Ascending aorta (tissue), 2 donors: Measurements from ENCODE around the gene PPM1A. TPM values are rescaled to one million over a fixed set of nuclear protein-coding genes. Genes with fewer than 3 reads are reported as not detected.
"Not testable (repeated sequence)": the region's sequence is repeated elsewhere in the genome, so short reads cannot be mapped to it uniquely, and the experiment has no call there.

Experiments
- DNase-seq, 2 donors: peaks; one replicate each; pipeline ENCODE4 v3.0.0-alpha.2; 2019; ENCODE audit warnings: low spot score in 2 of 2
- H3K27ac ChIP-seq, 2 donors: fragments of 200-600 bp; sonication (generic); one replicate each; pipeline ENCODE4 v1.5.1; 2016 to 2017; ENCODE audit warnings: mild to moderate bottlenecking in 1 of 2
- H3K27me3 ChIP-seq: fragments of 200-600 bp; sonication (generic); one replicate; pipeline ENCODE4 v1.5.1; 2017
- H3K36me3 ChIP-seq, 2 donors: fragments of 200-600 bp; sonication (generic); one replicate each; pipeline ENCODE4 v1.5.1; 2016
- H3K4me1 ChIP-seq, 2 donors: fragments of 200-600 bp; sonication (generic); one replicate each; pipeline ENCODE4 v1.5.1; 2016 to 2017; ENCODE audit warnings: mild to moderate bottlenecking in 1 of 2
- H3K4me3 ChIP-seq, 2 donors: fragments of 200-600 bp; sonication (generic); one replicate each; pipeline ENCODE4 v1.5.1; 2016 to 2017; ENCODE audit warnings: mild to moderate bottlenecking in 1 of 2
- H3K9me3 ChIP-seq, 2 donors: fragments of 200-600 bp; sonication (generic); one replicate each; pipeline ENCODE4 v1.5.1; 2016
- intact Hi-C: fragments of 100-400 bp; cut with DNase I; formaldehyde crosslinking; loops from one replicate; pipeline ENCODE4 v1.15.1; 2023
- total RNA-seq: library from RNA; depleted of rRNA; stranded (reverse); fragments of >200 nt; gene quantifications from one replicate; pipeline ENCODE4 v1.1.0, GENCODE V29; 2016
- TF ChIP-seq, protein P1 (sequence below), 3 experiments: fragments of 200-600 bp in 2 of 3; fragments of 450-650 bp in 1 of 3; sonication (generic) in 2 of 3; IDR thresholded peaks; one replicate each; pipeline ENCODE4 v1.5.1; 2016 to 2019; ENCODE audit warnings: antibody characterized with exemption in 3 of 3, mild to moderate bottlenecking in 1 of 3, moderate library complexity in 1 of 3

The PPM1A gene
- total RNA-seq, 1 donor from 2014 or later: 25.0 TPM

DNA sequence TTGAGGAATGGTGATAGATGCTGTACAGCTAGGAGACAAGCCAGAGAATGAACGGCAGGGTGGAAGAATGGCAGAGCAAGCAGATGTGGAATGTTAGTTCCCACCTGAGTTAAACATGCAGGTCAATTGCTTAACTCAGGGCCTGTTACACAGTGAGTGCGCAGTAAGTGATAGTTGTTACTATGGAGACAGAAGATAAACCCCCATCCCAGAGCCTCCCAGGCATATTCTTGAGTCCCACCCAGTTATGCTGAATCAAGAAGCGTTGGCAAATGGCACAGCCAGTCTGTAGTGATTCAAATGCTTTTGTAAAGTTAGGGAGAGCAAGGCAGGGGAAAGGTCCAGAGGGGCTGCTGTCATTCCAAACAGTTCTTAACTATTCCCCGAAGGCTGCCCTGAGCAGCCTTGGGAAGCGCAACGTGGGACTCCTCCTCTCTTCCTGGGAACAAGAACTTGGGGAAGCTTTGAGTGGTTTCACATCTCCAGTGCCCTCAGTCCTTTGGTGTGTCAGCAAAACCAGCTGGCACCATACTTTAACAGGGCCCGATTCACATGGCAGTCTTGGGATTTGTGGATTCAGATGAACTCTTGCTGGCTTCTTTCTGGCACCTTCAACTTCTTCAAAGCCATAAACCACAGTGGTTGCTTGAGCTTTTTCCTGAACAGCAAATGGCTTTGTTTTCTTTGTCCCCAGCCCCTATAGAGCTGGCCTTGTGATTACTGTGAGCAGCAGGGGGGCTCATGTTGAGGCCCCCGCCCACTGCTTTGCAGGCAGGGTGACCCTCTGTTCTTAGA, 66.4 kb downstream of the PPM1A start:
- DNase-seq: no peak
- Histone ChIP-seq H3K4me3 (no peak overlapping the region), H3K9me3 (no peaks in the 10 kb centered on the region), H3K4me1 (no peaks in the 10 kb centered on the region), H3K27ac (no peak overlapping the region), H3K27me3 (no peaks in the 10 kb centered on the region), H3K36me3 (no peaks in the 10 kb centered on the region)
- TF ChIP-seq, protein P1, sequence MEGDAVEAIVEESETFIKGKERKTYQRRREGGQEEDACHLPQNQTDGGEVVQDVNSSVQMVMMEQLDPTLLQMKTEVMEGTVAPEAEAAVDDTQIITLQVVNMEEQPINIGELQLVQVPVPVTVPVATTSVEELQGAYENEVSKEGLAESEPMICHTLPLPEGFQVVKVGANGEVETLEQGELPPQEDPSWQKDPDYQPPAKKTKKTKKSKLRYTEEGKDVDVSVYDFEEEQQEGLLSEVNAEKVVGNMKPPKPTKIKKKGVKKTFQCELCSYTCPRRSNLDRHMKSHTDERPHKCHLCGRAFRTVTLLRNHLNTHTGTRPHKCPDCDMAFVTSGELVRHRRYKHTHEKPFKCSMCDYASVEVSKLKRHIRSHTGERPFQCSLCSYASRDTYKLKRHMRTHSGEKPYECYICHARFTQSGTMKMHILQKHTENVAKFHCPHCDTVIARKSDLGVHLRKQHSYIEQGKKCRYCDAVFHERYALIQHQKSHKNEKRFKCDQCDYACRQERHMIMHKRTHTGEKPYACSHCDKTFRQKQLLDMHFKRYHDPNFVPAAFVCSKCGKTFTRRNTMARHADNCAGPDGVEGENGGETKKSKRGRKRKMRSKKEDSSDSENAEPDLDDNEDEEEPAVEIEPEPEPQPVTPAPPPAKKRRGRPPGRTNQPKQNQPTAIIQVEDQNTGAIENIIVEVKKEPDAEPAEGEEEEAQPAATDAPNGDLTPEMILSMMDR (IDR thresholded peaks at IDR 0.05): no peak
- intact Hi-C loops: no loop called here

DNA sequence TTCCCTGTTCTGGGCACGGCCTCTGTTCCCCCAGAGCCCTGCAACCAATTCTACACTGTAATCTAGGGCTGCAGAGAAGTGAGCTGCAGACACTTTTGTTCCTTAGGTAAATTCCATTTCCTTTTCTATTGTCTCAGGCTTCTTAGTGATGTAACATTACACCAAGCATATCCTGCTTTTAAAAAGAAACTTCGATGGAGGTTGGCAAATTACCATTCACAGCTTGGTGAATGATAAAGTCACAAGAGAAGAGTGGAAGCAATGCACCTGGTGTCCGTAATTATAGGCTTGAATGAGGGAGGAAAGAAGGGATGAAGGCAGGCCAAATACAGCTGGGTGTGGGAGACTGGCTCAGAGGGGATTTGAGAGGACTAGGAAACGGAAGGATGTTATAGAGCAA, 68.6 kb downstream of the PPM1A start:
- TF ChIP-seq, protein P1 (IDR thresholded peaks at IDR 0.05): no peak
- intact Hi-C loops: no loop called here
- Histone ChIP-seq H3K9me3 (no peaks in the 10 kb centered on the region), H3K4me1 (no peaks in the 10 kb centered on the region), H3K36me3 (no peaks in the 10 kb centered on the region), H3K27ac (no peak overlapping the region), H3K27me3 (no peaks in the 10 kb centered on the region), H3K4me3 (no peak overlapping the region)
- no peak for DNase-seq

DNA sequence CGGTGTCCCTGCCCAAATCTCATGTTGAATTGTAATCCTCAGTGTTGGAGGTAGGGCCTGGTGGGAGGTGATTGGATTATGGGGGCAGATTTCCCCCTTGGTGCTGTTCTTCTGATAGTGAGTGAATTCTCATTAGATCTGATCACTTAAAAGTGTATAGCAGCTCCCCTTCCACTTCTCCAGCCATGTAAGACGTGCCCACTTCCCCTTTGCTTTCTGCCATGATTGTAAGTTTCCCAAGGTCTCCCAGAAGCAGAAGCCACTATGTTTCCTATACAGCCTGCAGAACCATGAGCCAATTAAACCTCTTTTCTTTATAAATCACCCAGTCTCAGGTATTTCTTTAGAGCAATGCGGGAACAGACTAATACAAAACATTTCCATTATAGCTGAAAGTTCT, 71.8 kb downstream of the PPM1A start:
- H3K36me3 ChIP-seq, DNase-seq, H3K4me1 ChIP-seq, H3K9me3 ChIP-seq, H3K27ac ChIP-seq, H3K27me3 ChIP-seq, H3K4me3 ChIP-seq, intact Hi-C loops: not testable (repeated sequence)

DNA sequence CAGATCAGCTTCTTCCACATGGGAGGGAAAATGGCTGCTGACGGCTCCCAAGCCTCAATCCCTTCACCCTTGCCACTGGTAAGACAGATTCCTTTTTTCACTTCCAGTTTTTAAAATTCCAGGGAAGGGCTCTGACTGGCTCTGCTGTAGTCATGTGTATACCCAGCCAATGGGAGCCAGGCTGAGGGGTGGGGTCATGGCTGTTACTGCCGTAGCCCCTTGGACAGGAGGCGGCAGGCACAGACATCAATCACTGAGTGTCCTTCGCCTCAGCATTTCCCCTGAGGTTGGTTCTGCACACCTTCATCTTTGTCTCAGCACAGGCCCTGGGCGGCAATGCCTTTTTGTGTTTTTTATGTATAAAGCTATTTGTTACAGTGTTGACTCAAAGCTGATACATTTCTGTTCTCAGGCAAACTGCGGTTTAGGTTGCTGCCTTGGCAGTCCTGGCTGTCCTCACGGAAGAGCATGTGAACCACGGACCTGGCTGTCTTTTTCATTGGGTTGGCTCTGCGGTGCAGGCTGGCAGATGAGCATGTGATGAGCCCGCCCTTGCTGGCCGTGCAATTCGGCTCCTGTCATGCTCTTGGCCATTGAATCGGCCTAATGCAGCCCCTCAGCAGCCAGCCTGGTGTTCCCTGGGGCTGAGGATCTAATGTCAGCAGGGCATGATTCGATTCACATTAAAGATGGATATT, 74.3 kb downstream of the PPM1A start:
- Histone ChIP-seq H3K27me3 (no peaks in the 10 kb centered on the region), H3K9me3 (no peaks in the 10 kb centered on the region), H3K36me3 (no peaks in the 10 kb centered on the region), H3K4me3 (no peak overlapping the region), H3K4me1 (peaks cover 5 to 6% of the 10 kb centered on the region in 2 donors), H3K27ac (no peak overlapping the region)
- DNase-seq: no peak
- intact Hi-C loops: no loop called here
- TF ChIP-seq, protein P1 (IDR thresholded peaks at IDR 0.05): no peak

DNA sequence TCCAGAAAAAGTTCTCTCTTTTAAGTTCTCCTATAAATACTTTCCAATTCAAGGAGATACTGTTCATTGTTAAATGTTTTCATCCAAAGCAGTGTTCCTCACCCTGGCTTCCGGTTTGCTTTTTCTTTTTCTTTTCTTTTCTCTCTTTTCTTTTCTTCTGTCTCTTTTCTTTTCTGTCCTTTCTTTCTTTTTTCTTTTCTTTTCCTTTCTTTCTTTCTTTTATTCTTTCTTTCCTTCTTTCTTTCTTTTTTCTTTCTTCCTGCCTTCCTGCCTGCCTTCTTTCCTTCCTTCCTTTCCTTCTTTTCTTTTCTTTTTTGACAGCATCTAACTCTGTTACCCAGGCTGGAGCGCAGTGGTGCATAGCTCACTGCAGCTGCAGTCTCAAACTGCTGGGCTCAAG, 75.8 kb downstream of the PPM1A start:
- Histone ChIP-seq H3K36me3 (no peaks in the 10 kb centered on the region), H3K9me3 (no peaks in the 10 kb centered on the region), H3K27me3 (no peaks in the 10 kb centered on the region), H3K4me3 (no peak overlapping the region), H3K27ac (no peak overlapping the region), H3K4me1 (peaks cover 5 to 6% of the 10 kb centered on the region in 2 donors)
- no peak for DNase-seq
- intact Hi-C loops: no loop called here
- TF ChIP-seq, protein P1 (IDR thresholded peaks at IDR 0.05): no peak

DNA sequence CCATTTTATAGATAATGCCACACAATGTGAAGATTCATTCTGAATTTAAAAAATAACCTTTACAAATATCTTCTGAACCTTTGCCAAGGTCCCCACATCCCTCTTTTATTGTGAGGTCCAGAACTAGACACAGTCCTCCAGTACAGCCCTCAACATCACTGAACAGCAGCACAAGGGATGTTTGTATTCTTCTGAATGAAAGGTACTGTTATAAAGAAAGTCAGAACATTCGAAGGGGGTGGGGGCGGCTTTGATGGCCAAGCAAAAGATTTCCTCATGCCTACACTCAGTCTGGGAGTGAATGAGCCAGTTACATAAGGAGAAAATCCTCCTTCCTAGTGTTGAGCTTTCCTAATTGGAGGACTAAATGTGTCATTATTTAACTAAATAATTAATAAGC, 77.3 kb downstream of the PPM1A start:
- TF ChIP-seq, protein P1 (IDR thresholded peaks at IDR 0.05): no peak
- no peak overlapping the region for H3K27ac ChIP-seq
- intact Hi-C loops: no loop called here
- H3K27me3 ChIP-seq: no peaks in the 10 kb centered on the region
- no peaks in the 10 kb centered on the region for H3K36me3 ChIP-seq
- DNase-seq: no peak
- no peaks in the 10 kb centered on the region for H3K9me3 ChIP-seq
- H3K4me3 ChIP-seq: no peak overlapping the region
- peaks cover 6% of the 10 kb centered on the region in 2 donors for H3K4me1 ChIP-seq
